ENCODE results near the gene TRIM6.

Gene TRIM6

GRCh38 chr11:5603326-5603725 is 6.9 kb downstream of the TRIM6 start:
- H3K27ac ChIP-seq (ENCODE audit: insufficient read depth, low read length, poor library complexity, severe bottlenecking) = no peak overlapping the region
- H3K4me1 ChIP-seq (ENCODE audit: control insufficient read depth, insufficient read depth, low read length, poor library complexity, severe bottlenecking) = no peaks in the 10 kb centered on the region
- H3K36me3 ChIP-seq (ENCODE audit: control insufficient read depth, insufficient read depth, low read length) = no peaks in the 10 kb centered on the region
- H3K9me3 ChIP-seq (ENCODE audit: control insufficient read depth, low read length) = no peaks in the 10 kb centered on the region
- H3K4me3 ChIP-seq (ENCODE audit: insufficient read depth, low read depth, low read length, poor library complexity, severe bottlenecking) = no peak overlapping the region
- H3K27me3 ChIP-seq (replicated peaks; ENCODE audit: control insufficient read depth, insufficient read depth, low read length, poor library complexity, severe bottlenecking) = no peaks in the 10 kb centered on the region
- DNase-seq = no peak

- DNase-seq = no peak
- Histone ChIP-seq H3K4me1 (ENCODE audit: control insufficient read depth, insufficient read depth, low read length, poor library complexity, severe bottlenecking) (no peaks in the 10 kb centered on the region), H3K27me3 (replicated peaks; ENCODE audit: control insufficient read depth, insufficient read depth, low read length, poor library complexity, severe bottlenecking) (no peaks in the 10 kb centered on the region), H3K4me3 (ENCODE audit: insufficient read depth, low read depth, low read length, poor library complexity, severe bottlenecking) (no peak overlapping the region), H3K27ac (ENCODE audit: insufficient read depth, low read length, poor library complexity, severe bottlenecking) (no peak overlapping the region), H3K9me3 (ENCODE audit: control insufficient read depth, low read length) (no peaks in the 10 kb centered on the region), H3K36me3 (ENCODE audit: control insufficient read depth, insufficient read depth, low read length) (no peaks in the 10 kb centered on the region)
These were observed 8.5 kb downstream of the TRIM6 start for GRCh38 chr11:5604896-5605295.

- no peak overlapping the region for H3K27ac ChIP-seq (ENCODE audit: insufficient read depth, low read length, poor library complexity, severe bottlenecking)
- no peaks in the 10 kb centered on the region for H3K36me3 ChIP-seq (ENCODE audit: control insufficient read depth, insufficient read depth, low read length)
- H3K4me3 ChIP-seq (ENCODE audit: insufficient read depth, low read depth, low read length, poor library complexity, severe bottlenecking) = no peak overlapping the region
- no peak for DNase-seq
- H3K9me3 ChIP-seq (ENCODE audit: control insufficient read depth, low read length) = no peaks in the 10 kb centered on the region
- no peaks in the 10 kb centered on the region for H3K4me1 ChIP-seq (ENCODE audit: control insufficient read depth, insufficient read depth, low read length, poor library complexity, severe bottlenecking)
- no peaks in the 10 kb centered on the region for H3K27me3 ChIP-seq (replicated peaks; ENCODE audit: control insufficient read depth, insufficient read depth, low read length, poor library complexity, severe bottlenecking)
These were observed 9.4 kb downstream of the TRIM6 start for GRCh38 chr11:5605849-5606248.

- no peaks in the 10 kb centered on the region for H3K27me3 ChIP-seq (replicated peaks; ENCODE audit: control insufficient read depth, insufficient read depth, low read length, poor library complexity, severe bottlenecking)
- no peaks in the 10 kb centered on the region for H3K9me3 ChIP-seq (ENCODE audit: control insufficient read depth, low read length)
- H3K36me3 ChIP-seq (ENCODE audit: control insufficient read depth, insufficient read depth, low read length) = no peaks in the 10 kb centered on the region
- H3K27ac ChIP-seq (ENCODE audit: insufficient read depth, low read length, poor library complexity, severe bottlenecking) = no peak overlapping the region
- no peak overlapping the region for H3K4me3 ChIP-seq (ENCODE audit: insufficient read depth, low read depth, low read length, poor library complexity, severe bottlenecking)
- H3K4me1 ChIP-seq (ENCODE audit: control insufficient read depth, insufficient read depth, low read length, poor library complexity, severe bottlenecking) = no peaks in the 10 kb centered on the region
- DNase-seq = no peak
These were observed 12.4 kb downstream of the TRIM6 start for GRCh38 chr11:5608808-5609207.

GRCh38 chr11:5610446-5610845 is 14.0 kb downstream of the TRIM6 start:
- Histone ChIP-seq H3K9me3 (ENCODE audit: control insufficient read depth, low read length) (no peaks in the 10 kb centered on the region), H3K4me1 (ENCODE audit: control insufficient read depth, insufficient read depth, low read length, poor library complexity, severe bottlenecking) (no peaks in the 10 kb centered on the region), H3K27me3 (replicated peaks; ENCODE audit: control insufficient read depth, insufficient read depth, low read length, poor library complexity, severe bottlenecking) (no peaks in the 10 kb centered on the region), H3K27ac (ENCODE audit: insufficient read depth, low read length, poor library complexity, severe bottlenecking) (no peak overlapping the region), H3K36me3 (ENCODE audit: control insufficient read depth, insufficient read depth, low read length) (no peaks in the 10 kb centered on the region), H3K4me3 (ENCODE audit: insufficient read depth, low read depth, low read length, poor library complexity, severe bottlenecking) (no peak overlapping the region)
- DNase-seq = no peak

- H3K4me1 ChIP-seq (ENCODE audit: control insufficient read depth, insufficient read depth, low read length, poor library complexity, severe bottlenecking) = no peaks in the 10 kb centered on the region
- no peak overlapping the region for H3K27ac ChIP-seq (ENCODE audit: insufficient read depth, low read length, poor library complexity, severe bottlenecking)
- DNase-seq = no peak
- H3K4me3 ChIP-seq (ENCODE audit: insufficient read depth, low read depth, low read length, poor library complexity, severe bottlenecking) = no peak overlapping the region
- no peaks in the 10 kb centered on the region for H3K27me3 ChIP-seq (replicated peaks; ENCODE audit: control insufficient read depth, insufficient read depth, low read length, poor library complexity, severe bottlenecking)
- H3K9me3 ChIP-seq (ENCODE audit: control insufficient read depth, low read length) = no peaks in the 10 kb centered on the region
- no peaks in the 10 kb centered on the region for H3K36me3 ChIP-seq (ENCODE audit: control insufficient read depth, insufficient read depth, low read length)
These were observed 15.2 kb downstream of the TRIM6 start for GRCh38 chr11:5611627-5612026.

GRCh38 chr11:5618807-5619206 is 22.4 kb downstream of the TRIM6 start:
- H3K4me1 ChIP-seq (ENCODE audit: control insufficient read depth, insufficient read depth, low read length, poor library complexity, severe bottlenecking) = peaks cover 2% of the 10 kb centered on the region
- no peak for DNase-seq
- no peaks in the 10 kb centered on the region for H3K27me3 ChIP-seq (replicated peaks; ENCODE audit: control insufficient read depth, insufficient read depth, low read length, poor library complexity, severe bottlenecking)
- no peak overlapping the region for H3K27ac ChIP-seq (ENCODE audit: insufficient read depth, low read length, poor library complexity, severe bottlenecking)
- no peaks in the 10 kb centered on the region for H3K9me3 ChIP-seq (ENCODE audit: control insufficient read depth, low read length)
- no peaks in the 10 kb centered on the region for H3K36me3 ChIP-seq (ENCODE audit: control insufficient read depth, insufficient read depth, low read length)
- no peak overlapping the region for H3K4me3 ChIP-seq (ENCODE audit: insufficient read depth, low read depth, low read length, poor library complexity, severe bottlenecking)

DNA sequence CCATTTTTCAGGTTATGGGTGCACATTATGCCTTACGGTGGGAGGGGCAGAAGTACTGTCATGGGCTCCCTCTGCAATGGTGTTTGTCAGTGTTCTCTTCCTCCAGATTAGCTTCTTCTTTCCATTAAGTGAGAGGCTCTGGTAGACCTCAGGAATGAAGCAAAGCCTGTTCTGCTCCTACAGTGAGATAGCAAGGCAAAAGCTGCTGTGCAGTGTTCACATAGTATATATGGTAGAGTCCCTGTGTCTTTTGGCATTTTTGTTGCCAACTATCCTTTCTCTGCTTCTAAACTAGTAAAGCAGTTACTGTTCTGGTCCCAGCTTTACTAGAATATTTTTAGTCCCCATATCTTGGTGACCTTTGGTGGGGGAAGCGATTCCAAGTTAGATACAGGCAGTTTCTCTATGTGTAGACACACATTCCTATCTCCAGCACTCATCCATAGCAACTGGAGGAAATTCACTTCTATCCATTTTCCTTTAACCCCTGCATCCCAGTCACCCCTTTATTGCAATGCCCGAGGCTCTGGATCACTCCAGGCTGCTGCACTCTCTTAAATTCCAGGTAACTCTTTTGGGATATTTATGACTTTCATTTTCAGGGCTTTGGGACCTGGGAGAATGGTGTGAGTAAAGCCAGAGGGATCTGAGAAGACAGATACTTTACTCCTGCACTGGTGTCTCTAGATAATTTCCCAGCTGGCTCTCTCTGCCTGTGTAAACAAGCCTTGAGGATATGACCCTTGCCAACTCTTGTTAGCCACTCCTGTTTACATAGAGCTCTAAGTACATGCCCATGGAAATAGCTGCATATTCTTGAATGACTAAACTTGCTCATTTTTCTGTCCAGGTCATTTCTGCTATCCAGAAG is 24.4 kb downstream of the TRIM6 start:
- Histone ChIP-seq H3K36me3 (ENCODE audit: control insufficient read depth, insufficient read depth, low read length) (no peaks in the 10 kb centered on the region), H3K27me3 (replicated peaks; ENCODE audit: control insufficient read depth, insufficient read depth, low read length, poor library complexity, severe bottlenecking) (no peaks in the 10 kb centered on the region), H3K4me1 (ENCODE audit: control insufficient read depth, insufficient read depth, low read length, poor library complexity, severe bottlenecking) (peaks cover 16% of the 10 kb centered on the region), H3K27ac (ENCODE audit: insufficient read depth, low read length, poor library complexity, severe bottlenecking) (no peak overlapping the region), H3K9me3 (ENCODE audit: control insufficient read depth, low read length) (no peaks in the 10 kb centered on the region), H3K4me3 (ENCODE audit: insufficient read depth, low read depth, low read length, poor library complexity, severe bottlenecking) (no peak overlapping the region)
- DNase-seq = no peak

DNA sequence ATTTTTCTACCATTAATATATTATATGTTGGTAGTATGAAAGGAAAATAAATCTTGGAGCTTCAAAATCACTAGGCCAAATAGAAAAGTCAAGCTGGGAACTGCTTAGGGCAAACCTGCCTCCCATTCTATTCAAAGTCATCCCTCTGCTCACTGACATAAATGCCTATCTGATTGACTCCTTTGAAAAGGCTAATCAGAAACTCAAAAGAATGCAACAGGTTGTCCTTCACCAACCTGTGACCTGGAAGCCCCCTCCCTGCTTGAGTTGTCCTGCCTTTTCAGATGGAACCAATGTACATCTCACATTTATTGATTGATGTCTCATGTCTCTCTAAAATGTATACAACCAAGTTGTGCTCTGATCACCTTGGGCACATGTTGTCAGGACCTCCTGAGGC is 25.1 kb downstream of the TRIM6 start:
- DNase-seq = no peak
- Histone ChIP-seq H3K36me3 (ENCODE audit: control insufficient read depth, insufficient read depth, low read length) (no peaks in the 10 kb centered on the region), H3K4me3 (ENCODE audit: insufficient read depth, low read depth, low read length, poor library complexity, severe bottlenecking) (no peak overlapping the region), H3K27ac (ENCODE audit: insufficient read depth, low read length, poor library complexity, severe bottlenecking) (no peak overlapping the region), H3K4me1 (ENCODE audit: control insufficient read depth, insufficient read depth, low read length, poor library complexity, severe bottlenecking) (peaks cover 16% of the 10 kb centered on the region), H3K27me3 (replicated peaks; ENCODE audit: control insufficient read depth, insufficient read depth, low read length, poor library complexity, severe bottlenecking) (no peaks in the 10 kb centered on the region), H3K9me3 (ENCODE audit: control insufficient read depth, low read length) (no peaks in the 10 kb centered on the region)

- Histone ChIP-seq H3K4me1 (ENCODE audit: control insufficient read depth, insufficient read depth, low read length, poor library complexity, severe bottlenecking) (peaks cover 16% of the 10 kb centered on the region), H3K4me3 (ENCODE audit: insufficient read depth, low read depth, low read length, poor library complexity, severe bottlenecking) (no peak overlapping the region), H3K9me3 (ENCODE audit: control insufficient read depth, low read length) (no peaks in the 10 kb centered on the region), H3K27ac (ENCODE audit: insufficient read depth, low read length, poor library complexity, severe bottlenecking) (no peak overlapping the region), H3K36me3 (ENCODE audit: control insufficient read depth, insufficient read depth, low read length) (no peaks in the 10 kb centered on the region), H3K27me3 (replicated peaks; ENCODE audit: control insufficient read depth, insufficient read depth, low read length, poor library complexity, severe bottlenecking) (no peaks in the 10 kb centered on the region)
- no peak for DNase-seq
These were observed 26.4 kb downstream of the TRIM6 start for GRCh38 chr11:5622802-5623201.

All from effector memory CD4-positive, alpha-beta T cell (primary cell).